Mesenchymal stem cell (in vitro differentiated cells and primary cell): Measurements from ENCODE around the gene CCDC14.
A peak's percentile ranks its signal among the peaks of the same experiment; 100 is the strongest.

Source experiments
- DNase-seq: peaks from one replicate; pipeline ENCODE4 v3.0.0-alpha.2; 2013
- H2AFZ ChIP-seq: one replicate; pipeline ENCODE4 v1.6.1; 2013; ENCODE audit warnings: low read depth, mild to moderate bottlenecking, control low read depth, inconsistent platforms, low read length, moderate library complexity
- H2AK5ac ChIP-seq: 2 replicates; pipeline ENCODE4 v1.6.1; 2013; ENCODE audit warnings: low read length, moderate library complexity, mild to moderate bottlenecking, inconsistent platforms; ENCODE audit not compliant: severe bottlenecking
- H2BK120ac ChIP-seq: one replicate; pipeline ENCODE4 v1.6.1; 2013; ENCODE audit warnings: low read depth, mild to moderate bottlenecking, inconsistent platforms, low read length, moderate library complexity
- H2BK12ac ChIP-seq, 2 experiments: one replicate each; pipeline ENCODE4 v1.6.1; 2013; ENCODE audit warnings: inconsistent platforms in 2 of 2, low read length in 2 of 2, mild to moderate bottlenecking in 2 of 2, moderate library complexity in 2 of 2, control low read depth in 1 of 2
- H2BK15ac ChIP-seq: one replicate; pipeline ENCODE4 v1.6.1; 2013; ENCODE audit warnings: mild to moderate bottlenecking, low read depth, inconsistent platforms; ENCODE audit not compliant: poor library complexity, severe bottlenecking
- H2BK5ac ChIP-seq: 2 replicates; pipeline ENCODE4 v1.6.1; 2013; ENCODE audit warnings: low read depth, mild to moderate bottlenecking, low read length, control low read depth, inconsistent platforms; ENCODE audit not compliant: poor library complexity, severe bottlenecking
- H3K14ac ChIP-seq, 2 experiments: one replicate each; pipeline ENCODE4 v1.6.1; 2013; ENCODE audit warnings: inconsistent platforms in 2 of 2, low read length in 2 of 2, control low read depth in 1 of 2, mild to moderate bottlenecking in 1 of 2, moderate library complexity in 1 of 2
- H3K18ac ChIP-seq, 2 experiments: one replicate each; pipeline ENCODE4 v1.6.1; 2013; ENCODE audit warnings: inconsistent platforms in 2 of 2, low read length in 2 of 2, control low read depth in 1 of 2, low read depth in 1 of 2, mild to moderate bottlenecking in 1 of 2
- H3K23ac ChIP-seq, 2 experiments: one replicate each; pipeline ENCODE4 v1.6.1; 2013; ENCODE audit warnings: inconsistent platforms in 2 of 2, low read length in 2 of 2, mild to moderate bottlenecking in 2 of 2, moderate library complexity in 2 of 2, control low read depth in 1 of 2
- H3K27ac ChIP-seq: 2 replicates; pipeline ENCODE4 v1.5.1; 2013; ENCODE audit warnings: mild to moderate bottlenecking, moderate library complexity, low read length, control low read depth, inconsistent platforms; ENCODE audit not compliant: poor library complexity, severe bottlenecking
- H3K27me3 ChIP-seq, 2 experiments: 2 replicates each; pipeline versions ENCODE4 v1.6.1 to v1.7.0; 2013; ENCODE audit warnings: low read length in 2 of 2, mild to moderate bottlenecking in 2 of 2, moderate library complexity in 2 of 2, control low read depth in 1 of 2, inconsistent platforms in 1 of 2; ENCODE audit not compliant: control insufficient read depth in 1 of 2, insufficient read depth in 1 of 2
- H3K36me3 ChIP-seq, 2 experiments: 2 replicates each; pipeline versions ENCODE4 v1.6.1 to v1.7.0; 2013; ENCODE audit warnings: low read length in 2 of 2, control low read depth in 1 of 2, inconsistent platforms in 1 of 2, low read depth in 1 of 2, mild to moderate bottlenecking in 1 of 2; ENCODE audit not compliant: insufficient read depth in 2 of 2, control insufficient read depth in 1 of 2
- H3K4ac ChIP-seq, 2 experiments: one replicate each; pipeline ENCODE4 v1.6.1; 2013; ENCODE audit warnings: inconsistent platforms in 2 of 2, low read length in 2 of 2, mild to moderate bottlenecking in 2 of 2, moderate library complexity in 2 of 2, control low read depth in 1 of 2, low read depth in 1 of 2
- H3K4me1 ChIP-seq: 2 replicates; pipeline ENCODE4 v1.6.1; 2013; ENCODE audit warnings: low read depth, low read length, control low read depth; ENCODE audit not compliant: control insufficient read depth, insufficient read depth
- H3K4me2 ChIP-seq: 2 replicates; pipeline ENCODE4 v1.6.1; 2013; ENCODE audit warnings: low read length, mild to moderate bottlenecking, inconsistent platforms; ENCODE audit not compliant: poor library complexity, severe bottlenecking
- H3K4me3 ChIP-seq, 2 experiments: 2 replicates each; pipeline versions ENCODE4 v1.5.1 to v1.7.0; 2013; ENCODE audit warnings: low read length in 2 of 2, mild to moderate bottlenecking in 2 of 2, control low read depth in 1 of 2, low read depth in 1 of 2; ENCODE audit not compliant: insufficient read depth in 1 of 2
- H3K79me1 ChIP-seq: replicated peaks from 2 replicates; pipeline ENCODE4 v1.6.1; 2013; ENCODE audit warnings: mild to moderate bottlenecking, control low read depth, low read length, inconsistent platforms; ENCODE audit not compliant: poor library complexity, severe bottlenecking
- H3K9ac ChIP-seq: 2 replicates; pipeline ENCODE4 v1.7.0; 2013; ENCODE audit warnings: mild to moderate bottlenecking, low read length, moderate library complexity
- H3K9me3 ChIP-seq: 2 replicates; pipeline ENCODE4 v1.7.0; 2013; ENCODE audit warnings: mild to moderate bottlenecking, low read length; ENCODE audit not compliant: control insufficient read depth
- H4K8ac ChIP-seq: one replicate; pipeline ENCODE4 v1.6.1; 2013; ENCODE audit warnings: inconsistent platforms, mild to moderate bottlenecking, low read length, moderate library complexity
- H4K91ac ChIP-seq: one replicate; pipeline ENCODE4 v1.6.1; 2013; ENCODE audit warnings: mild to moderate bottlenecking, low read length, inconsistent platforms
- WGBS: methylation state at CpG from one replicate; pipeline ENCODE4 v1.1.7; 2013; ENCODE audit warnings: mixed read lengths; 5-methylcytosine and 5-hydroxymethylcytosine counted together

Gene CCDC14

GRCh38 chr3:123884993-123885392 lies 76.0 kb downstream of the CCDC14 start:
- H2BK12ac ChIP-seq = no peak overlapping the region
- no peak overlapping the region for H3K23ac ChIP-seq
- H2BK120ac ChIP-seq = no peak overlapping the region
- H3K4ac ChIP-seq = no peak overlapping the region
- no peak overlapping the region for H3K18ac ChIP-seq
- H3K27me3 ChIP-seq = no peaks in the 10 kb centered on the region
- peak overlapping the region; percentile 72 for H3K4me2 ChIP-seq
- no peak overlapping the region for H4K8ac ChIP-seq
- peak overlapping the region in 1 of 2 experiments; percentile 80 for H3K4me3 ChIP-seq
- no peak overlapping the region for H3K27ac ChIP-seq
- H3K14ac ChIP-seq = no peak overlapping the region
- no peaks in the 10 kb centered on the region for H3K79me1 ChIP-seq
- no peaks in the 10 kb centered on the region for H3K9me3 ChIP-seq
- no peak for DNase-seq
- no peak overlapping the region for H2BK15ac ChIP-seq
- H2AK5ac ChIP-seq = no peak overlapping the region
- H3K9ac ChIP-seq = no peak overlapping the region
- peaks cover 19% of the 10 kb centered on the region for H3K4me1 ChIP-seq
- peaks cover 0 to 7% of the 10 kb centered on the region in 2 experiments for H3K36me3 ChIP-seq
- H2BK5ac ChIP-seq = no peak overlapping the region
- no peak overlapping the region for H2AFZ ChIP-seq
- H4K91ac ChIP-seq = no peak overlapping the region

DNA sequence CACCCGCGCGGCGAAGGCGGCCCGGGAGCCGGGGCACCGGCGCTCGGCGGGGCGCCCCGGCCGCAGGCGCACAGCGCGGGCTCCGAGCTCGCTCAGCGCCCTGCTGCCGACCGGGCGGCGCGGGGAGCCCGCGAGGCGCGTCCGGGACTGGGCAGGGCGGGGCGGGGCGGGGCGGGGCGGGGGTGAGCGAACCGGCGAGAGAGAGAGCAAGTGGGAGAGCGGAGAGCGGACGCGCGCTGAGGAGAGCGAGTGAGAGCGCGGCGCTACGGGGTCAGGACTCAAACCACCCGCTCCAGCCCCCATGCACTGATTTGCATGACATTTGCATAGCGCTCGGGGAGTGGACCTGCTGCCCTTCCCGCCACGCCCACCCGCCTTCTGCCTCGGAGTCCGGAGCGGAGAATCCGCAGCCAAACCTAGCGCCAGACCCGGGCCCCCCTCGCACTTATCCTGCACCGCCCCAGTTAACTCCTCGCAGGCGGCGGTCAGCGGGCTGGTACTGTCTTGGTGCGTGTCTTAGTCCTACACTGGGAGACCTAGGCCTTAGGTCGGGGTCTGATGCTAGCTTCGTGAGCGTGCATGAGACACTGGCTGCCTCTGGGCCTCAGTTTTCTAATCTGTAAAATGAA lies 76.7 kb downstream of the CCDC14 start, which contains the start of gene MYLK:
Gene MYLK, minus strand, starts transcription at position 130 of the 629 bp plus-strand sequence. CDS start 90,491 bp downstream, outside the sequence.
- H3K4ac ChIP-seq = peak within 1 kb of the TSS; percentile 6 to 88
- H2AFZ ChIP-seq = peak within 1 kb of the TSS; percentile 76
- 2% methylated on average over 28 of the region's 70 CpGs for WGBS
- H2BK12ac ChIP-seq = peak within 1 kb of the TSS; percentile 11 to 61
- H3K36me3 ChIP-seq = peaks cover 0 to 11% of the 10 kb centered on the region in 2 experiments
- no peaks in the 10 kb centered on the region for H3K9me3 ChIP-seq
- peaks cover 19% of the 10 kb centered on the region for H3K4me1 ChIP-seq
- no peak within 1 kb of the TSS for H2BK15ac ChIP-seq
- peak within 1 kb of the TSS; percentile 64 to 91 for H3K18ac ChIP-seq
- H3K27me3 ChIP-seq = no peaks in the 10 kb centered on the region
- peak within 1 kb of the TSS; percentile 43 to 82 for H3K14ac ChIP-seq
- H3K4me3 ChIP-seq = peak within 1 kb of the TSS; percentile 89
- H3K23ac ChIP-seq = no peak within 1 kb of the TSS
- peak within 1 kb of the TSS; percentile 81 for H2BK5ac ChIP-seq
- peak within 1 kb of the TSS; percentile 50 for H4K91ac ChIP-seq
- H3K79me1 ChIP-seq = no peaks in the 10 kb centered on the region
- H4K8ac ChIP-seq = peak within 1 kb of the TSS; percentile 75
- peak within 1 kb of the TSS; percentile 86 for H2AK5ac ChIP-seq
- peak within 1 kb of the TSS; percentile 87 for H3K4me2 ChIP-seq
- H2BK120ac ChIP-seq = peak within 1 kb of the TSS; percentile 89
- DNase-seq = peak; percentile 97
- H3K9ac ChIP-seq = peak within 1 kb of the TSS; percentile 85
- peak within 1 kb of the TSS; percentile 60 for H3K27ac ChIP-seq

GRCh38 chr3:123883701-123884202 lies 77.3 kb downstream of the CCDC14 start:
- H3K18ac ChIP-seq = peak overlapping the region; percentile 64 to 91
- peaks cover 1% of the 10 kb centered on the region for H3K79me1 ChIP-seq
- peak overlapping the region; percentile 89 for H2BK120ac ChIP-seq
- H3K9ac ChIP-seq = peak overlapping the region; percentile 85
- peak overlapping the region; percentile 60 for H3K27ac ChIP-seq
- H2BK12ac ChIP-seq = peak overlapping the region; percentile 11 to 61
- H3K4me1 ChIP-seq = peaks cover 22% of the 10 kb centered on the region
- peak overlapping the region; percentile 75 for H4K8ac ChIP-seq
- H3K36me3 ChIP-seq = peaks cover 0 to 15% of the 10 kb centered on the region in 2 experiments
- H3K4ac ChIP-seq = peak overlapping the region; percentile 6 to 88
- no peaks in the 10 kb centered on the region for H3K9me3 ChIP-seq
- peak overlapping the region; percentile 89 for H3K4me3 ChIP-seq
- H2BK15ac ChIP-seq = no peak overlapping the region
- peak overlapping the region; percentile 50 for H4K91ac ChIP-seq
- H2BK5ac ChIP-seq = peak overlapping the region; percentile 81
- H2AFZ ChIP-seq = peak overlapping the region; percentile 76
- DNase-seq = peak; percentile 32
- no peaks in the 10 kb centered on the region for H3K27me3 ChIP-seq
- H3K4me2 ChIP-seq = peak overlapping the region; percentile 87
- H3K23ac ChIP-seq = no peak overlapping the region
- under 1% methylated on average over 24 of the region's 29 CpGs for WGBS
- H3K14ac ChIP-seq = peak overlapping the region; percentile 43 to 82
- H2AK5ac ChIP-seq = peak overlapping the region; percentile 86

DNA sequence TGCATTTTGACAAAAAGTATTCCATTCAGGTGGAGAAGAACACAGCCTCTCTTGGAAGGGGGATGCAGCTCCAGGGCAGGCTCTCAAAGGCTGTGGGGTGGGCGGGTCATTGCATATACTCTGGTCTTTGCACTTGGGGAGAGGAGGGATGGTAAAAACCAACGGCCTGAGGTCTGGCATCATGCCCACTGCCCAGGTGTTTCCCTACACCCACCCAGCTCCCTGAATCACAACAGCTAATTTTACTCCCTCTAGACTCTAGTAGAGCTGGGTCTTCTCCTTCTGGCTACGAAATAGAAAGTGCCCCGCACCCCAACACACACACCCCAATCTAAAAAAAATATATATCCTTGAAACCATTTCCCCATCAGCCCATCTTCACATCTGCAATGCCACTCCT lies 77.9 kb downstream of the CCDC14 start:
- no peak overlapping the region for H2AK5ac ChIP-seq
- no peak overlapping the region for H2BK5ac ChIP-seq
- H3K4me2 ChIP-seq = peak overlapping the region; percentile 87
- no peak for DNase-seq
- H4K91ac ChIP-seq = no peak overlapping the region
- no peak overlapping the region for H3K14ac ChIP-seq
- peak overlapping the region; percentile 85 for H3K9ac ChIP-seq
- no peaks in the 10 kb centered on the region for H3K27me3 ChIP-seq
- H2BK12ac ChIP-seq = no peak overlapping the region
- no peak overlapping the region for H3K18ac ChIP-seq
- peaks cover 23% of the 10 kb centered on the region for H3K4me1 ChIP-seq
- H2AFZ ChIP-seq = no peak overlapping the region
- peak overlapping the region; percentile 60 for H2BK15ac ChIP-seq
- H3K27ac ChIP-seq = peak overlapping the region; percentile 60
- H4K8ac ChIP-seq = no peak overlapping the region
- WGBS = 64% methylated on average over 4 of the region's 4 CpGs
- peaks cover 1% of the 10 kb centered on the region for H3K79me1 ChIP-seq
- H3K4me3 ChIP-seq = peak overlapping the region; percentile 89
- no peak overlapping the region for H2BK120ac ChIP-seq
- no peak overlapping the region for H3K23ac ChIP-seq
- no peak overlapping the region for H3K4ac ChIP-seq
- no peaks in the 10 kb centered on the region for H3K9me3 ChIP-seq
- peaks cover 0 to 21% of the 10 kb centered on the region in 2 experiments for H3K36me3 ChIP-seq
